GM23338 (cell line): Measurements from ENCODE around the gene CTDSP2. TPM values are rescaled to one million over a fixed set of nuclear protein-coding genes. Genes with fewer than 3 reads are reported as not detected.

Experiments
- ATAC-seq: fragments of 200-7000 bp; cut with Tn5 transposase; 3 replicates; pipeline ENCODE4 v1.9.1; 2020
- DNase-seq: peaks from one replicate; pipeline ENCODE4 v3.0.0-alpha.2; 2015; ENCODE audit warnings: low spot score
- H2AFZ ChIP-seq: fragments of 200-600 bp; sonication (generic); 2 replicates; pipeline ENCODE4 v1.8.0; 2016; ENCODE audit warnings: antibody characterized with exemption, mild to moderate bottlenecking, moderate library complexity
- H3F3A ChIP-seq: fragments of 200-600 bp; sonication (generic); replicated peaks from 2 replicates; pipeline ENCODE4 v1.8.0; 2017; ENCODE audit warnings: antibody characterized with exemption, mixed run types, low read depth
- H3K27ac ChIP-seq: fragments of 200-600 bp; sonication (generic); 2 replicates; pipeline ENCODE4 v1.6.1; 2016; ENCODE audit warnings: low read depth
- H3K27me3 ChIP-seq: fragments of 200-600 bp; sonication (generic); 2 replicates; pipeline ENCODE4 v1.8.0; 2016; ENCODE audit warnings: mild to moderate bottlenecking, mixed run types, moderate library complexity; ENCODE audit not compliant: insufficient read depth
- H3K36me3 ChIP-seq: fragments of 200-600 bp; sonication (generic); 2 replicates; pipeline ENCODE4 v1.8.0; 2016; ENCODE audit warnings: mild to moderate bottlenecking; ENCODE audit not compliant: insufficient read depth
- H3K4me1 ChIP-seq: fragments of 200-600 bp; sonication (generic); 2 replicates; pipeline ENCODE4 v1.8.0; 2016; ENCODE audit warnings: mild to moderate bottlenecking, moderate library complexity; ENCODE audit not compliant: insufficient read depth
- H3K4me2 ChIP-seq: fragments of 200-600 bp; sonication (generic); 2 replicates; pipeline ENCODE4 v1.7.1; 2017; ENCODE audit warnings: mixed run types
- H3K4me3 ChIP-seq: fragments of 200-600 bp; sonication (generic); 2 replicates; pipeline ENCODE4 v1.6.1; 2016; ENCODE audit warnings: mixed run types
- H3K79me2 ChIP-seq: fragments of 200-600 bp; sonication (generic); replicated peaks from 2 replicates; pipeline ENCODE4 v1.8.0; 2017; ENCODE audit warnings: mild to moderate bottlenecking; ENCODE audit not compliant: insufficient read depth
- H3K9me2 ChIP-seq: fragments of 200-600 bp; sonication (generic); 2 replicates; pipeline ENCODE4 v1.8.0; 2017; ENCODE audit not compliant: insufficient read depth
- H4K20me1 ChIP-seq: fragments of 200-600 bp; sonication (generic); replicated peaks from 2 replicates; pipeline ENCODE4 v1.8.0; 2017; ENCODE audit warnings: mild to moderate bottlenecking; ENCODE audit not compliant: insufficient read depth
- H3K27ac Mint-ChIP-seq: 2 replicates; pipeline ENCODE4 v1.8.0; 2020; ENCODE audit warnings: inconsistent platforms, mild to moderate bottlenecking, moderate library complexity, mixed read lengths
- H3K27me3 Mint-ChIP-seq: 3 replicates; pipeline ENCODE4 v1.8.0; 2022; ENCODE audit warnings: low read depth, mild to moderate bottlenecking, moderate library complexity, mixed read lengths, inconsistent platforms; ENCODE audit not compliant: insufficient read depth, poor library complexity
- H3K36me3 Mint-ChIP-seq: 3 replicates; pipeline ENCODE4 v1.8.0; 2021; ENCODE audit warnings: low read depth, mild to moderate bottlenecking, inconsistent platforms, moderate library complexity, mixed read lengths
- H3K4me1 Mint-ChIP-seq: 3 replicates; pipeline ENCODE4 v1.8.0; 2020; ENCODE audit warnings: mild to moderate bottlenecking, inconsistent platforms, mixed read lengths
- H3K4me3 Mint-ChIP-seq: 3 replicates; pipeline ENCODE4 v1.8.0; 2021; ENCODE audit warnings: moderate library complexity, mild to moderate bottlenecking, inconsistent platforms, mixed read lengths
- H3K9me3 Mint-ChIP-seq: 3 replicates; pipeline ENCODE4 v1.8.0; 2020; ENCODE audit warnings: moderate library complexity, mild to moderate bottlenecking, inconsistent platforms, mixed read lengths
- CREB1 ChIP-seq: fragments of 250-450 bp; sonication (Bioruptor Pico); IDR thresholded peaks from 2 replicates; pipeline ENCODE4 v1.5.0; 2020; ENCODE audit warnings: low read depth, mild to moderate bottlenecking, moderate library complexity
- CTCF ChIP-seq, 2 experiments: fragments of 200-600 bp in 1 of 2; sonication (generic) in 1 of 2; conservative IDR thresholded peaks; 2 replicates each; pipeline versions ENCODE4 v1.5.1 to v1.6.1; 2016 to 2017; ENCODE audit warnings: antibody characterized with exemption in 2 of 2, low read depth in 2 of 2, mild to moderate bottlenecking in 2 of 2, moderate library complexity in 1 of 2
- ETS1 ChIP-seq: IDR thresholded peaks from 2 replicates; pipeline ENCODE4 v1.6.1; 2016; ENCODE audit warnings: antibody characterized with exemption
- EZH2 ChIP-seq: fragments of 200-600 bp; sonication (generic); IDR thresholded peaks from one replicate; pipeline ENCODE4 v1.8.0; 2017; ENCODE audit warnings: antibody characterized with exemption, mild to moderate bottlenecking, low read depth; ENCODE audit not compliant: unreplicated experiment
- EZH2phosphoT487 ChIP-seq: fragments of 200-600 bp; sonication (generic); IDR thresholded peaks from one replicate; pipeline ENCODE4 v1.8.1; 2018; ENCODE audit warnings: antibody characterized with exemption; ENCODE audit not compliant: unreplicated experiment
- JUNB ChIP-seq: IDR thresholded peaks from one replicate; pipeline ENCODE4 v1.6.1; 2016; ENCODE audit warnings: antibody characterized with exemption; ENCODE audit not compliant: unreplicated experiment
- NANOG ChIP-seq: IDR thresholded peaks from 2 replicates; pipeline ENCODE4 v1.6.1; 2016; ENCODE audit warnings: antibody characterized with exemption, borderline replicate concordance
- POLR2AphosphoS5 ChIP-seq: IDR thresholded peaks from 2 replicates; pipeline ENCODE4 v1.6.1; 2016; ENCODE audit warnings: antibody characterized with exemption, low read depth
- REST ChIP-seq: IDR thresholded peaks from one replicate; pipeline ENCODE4 v1.6.1; 2018; ENCODE audit warnings: antibody characterized with exemption; ENCODE audit not compliant: unreplicated experiment
- STAT1 ChIP-seq: IDR thresholded peaks from one replicate; pipeline ENCODE4 v1.6.1; 2016; ENCODE audit warnings: antibody characterized with exemption; ENCODE audit not compliant: unreplicated experiment
- ZNF114 ChIP-seq: fragments of 250-450 bp; sonication (Bioruptor Pico); IDR thresholded peaks from 2 replicates; pipeline ENCODE4 v1.5.0; 2020; ENCODE audit warnings: mild to moderate bottlenecking, moderate library complexity
- ZNF331 ChIP-seq: fragments of 250-450 bp; sonication (Bioruptor Pico); IDR thresholded peaks from 2 replicates; pipeline ENCODE4 v1.5.0; 2020; ENCODE audit warnings: low read depth, mild to moderate bottlenecking, moderate library complexity
- ZNF462 ChIP-seq: fragments of 250-450 bp; sonication (Bioruptor Pico); IDR thresholded peaks from 2 replicates; pipeline ENCODE4 v1.5.0; 2020; ENCODE audit warnings: mild to moderate bottlenecking, moderate library complexity
- polyA plus RNA-seq: library from polyadenylated mRNA; unstranded; fragments of >200 nt; fragmentation: Nextera tagmentation; extraction: Ambion mirVana; gene quantifications from 2 replicates; pipeline ENCODE4 v1.2.1, GENCODE V29; 2016
- total RNA-seq: library from RNA; depleted of rRNA; stranded (reverse); fragments of >200 nt; shearing (Covaris generic); gene quantifications from 2 replicates; pipeline ENCODE4 v1.2.3, GENCODE V29; 2014

The CTDSP2 gene
- total and polyA plus RNA-seq, 2 experiments from 2014 or later: 22.8 to 81.9 TPM

- Mint-ChIP-seq H3K27ac (peak within 1 kb of the TSS; percentile 100), H3K36me3 (peaks cover 35% of the 10 kb centered on the region), H3K4me1 (peaks cover 13% of the 10 kb centered on the region), H3K27me3 (peaks cover 16% of the 10 kb centered on the region), H3K4me3 (peak within 1 kb of the TSS; percentile 98), H3K9me3 (no peaks in the 10 kb centered on the region; the same call in 2 of the 3 replicates)
- peak; percentile 90 for ATAC-seq
- peaks cover 29% of the 10 kb centered on the region for H3K27me3 ChIP-seq
- H3K79me2 ChIP-seq: no peaks in the 10 kb centered on the region
- no peaks in the 10 kb centered on the region; the same call in 1 of the 2 replicates for H3K36me3 ChIP-seq
- H2AFZ ChIP-seq: peak within 1 kb of the TSS; percentile 100
- peaks cover 7% of the 10 kb centered on the region; the same call in 1 of the 2 replicates for H3K4me1 ChIP-seq
- H4K20me1 ChIP-seq: peaks cover 7% of the 10 kb centered on the region; the same call in 1 of the 2 replicates
- H3K4me3 ChIP-seq: peak within 1 kb of the TSS; percentile 78
- H3K4me2 ChIP-seq: peak within 1 kb of the TSS; percentile 99
- peak; percentile 99 for DNase-seq
- H3K9me2 ChIP-seq: no peaks in the 10 kb centered on the region
- no peaks in the 10 kb centered on the region; the same call in 1 of the 2 replicates for H3F3A ChIP-seq
- H3K27ac ChIP-seq: peak within 1 kb of the TSS; percentile 95
- TF ChIP-seq CTCF (conservative IDR thresholded peaks at IDR 0.05; ENCODE audit: low read depth in 2 of 2) (no peak), POLR2AphosphoS5 (peak; percentile 95), EZH2phosphoT487 (no peak), ZNF114 (CRISPR knock-in tag) (no peak), EZH2 (no peak), NANOG (no peak), JUNB (no peak), STAT1 (no peak), ETS1 (no peak), REST (no peak), ZNF462 (no peak), CREB1 (CRISPR knock-in tag) (peak; percentile 97), ZNF331 (CRISPR knock-in tag) (no peak)
Measured at GRCh38 chr12:57771873-57772428, 74.6 kb downstream of the CTDSP2 start, which contains the start of gene METTL1. Gene METTL1 (minus strand): TSS chr12:57772105. CDS start chr12:57772083, 22 bp downstream.
